ENCODE measurements around the gene KLK1. TPM values are rescaled to one million over a fixed set of nuclear protein-coding genes. Genes with fewer than 3 reads are reported as not detected.
A peak's percentile ranks its signal among the peaks of the same experiment; 100 is the strongest.
"Not testable (repeated sequence)": the region's sequence is repeated elsewhere in the genome, so short reads cannot be mapped to it uniquely, and the experiment has no call there.

Gene KLK1
- total RNA-seq, 1 donor from 2014 or later, result 1.7 TPM

DNA sequence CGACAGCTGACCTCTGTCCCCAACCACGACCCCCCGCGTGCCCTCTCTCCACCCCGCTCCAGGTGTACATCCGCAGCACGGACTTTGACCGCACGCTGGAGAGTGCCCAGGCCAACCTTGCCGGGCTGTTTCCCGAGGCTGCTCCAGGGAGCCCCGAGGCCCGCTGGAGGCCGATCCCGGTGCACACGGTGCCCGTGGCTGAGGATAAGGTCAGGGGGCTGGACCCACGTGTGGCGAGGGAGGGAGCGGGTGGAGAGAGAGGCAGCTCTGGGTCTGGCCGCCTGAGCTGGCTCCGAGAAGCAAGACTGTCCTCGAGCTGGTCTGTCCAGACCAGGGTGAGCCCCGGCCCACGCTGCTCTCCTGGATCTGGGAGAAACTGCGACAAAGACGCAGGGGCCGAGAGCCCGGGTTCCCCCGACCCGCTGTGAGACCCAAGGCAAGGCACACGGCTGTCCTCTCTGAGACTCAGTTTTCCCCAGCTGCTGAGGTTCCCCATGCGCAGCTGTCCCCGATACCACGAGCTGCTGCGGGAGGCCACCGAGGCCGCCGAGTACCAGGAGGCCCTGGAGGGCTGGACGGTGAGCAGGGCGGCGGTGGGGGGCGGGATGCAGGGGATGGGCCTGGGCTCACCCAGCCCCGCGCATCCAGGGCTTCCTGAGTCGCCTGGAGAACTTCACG lies 31.9 kb downstream of the KLK1 start:
- H3K36me3 ChIP-seq, result no peaks in the 10 kb centered on the region
- TF ChIP-seq, protein P1, sequence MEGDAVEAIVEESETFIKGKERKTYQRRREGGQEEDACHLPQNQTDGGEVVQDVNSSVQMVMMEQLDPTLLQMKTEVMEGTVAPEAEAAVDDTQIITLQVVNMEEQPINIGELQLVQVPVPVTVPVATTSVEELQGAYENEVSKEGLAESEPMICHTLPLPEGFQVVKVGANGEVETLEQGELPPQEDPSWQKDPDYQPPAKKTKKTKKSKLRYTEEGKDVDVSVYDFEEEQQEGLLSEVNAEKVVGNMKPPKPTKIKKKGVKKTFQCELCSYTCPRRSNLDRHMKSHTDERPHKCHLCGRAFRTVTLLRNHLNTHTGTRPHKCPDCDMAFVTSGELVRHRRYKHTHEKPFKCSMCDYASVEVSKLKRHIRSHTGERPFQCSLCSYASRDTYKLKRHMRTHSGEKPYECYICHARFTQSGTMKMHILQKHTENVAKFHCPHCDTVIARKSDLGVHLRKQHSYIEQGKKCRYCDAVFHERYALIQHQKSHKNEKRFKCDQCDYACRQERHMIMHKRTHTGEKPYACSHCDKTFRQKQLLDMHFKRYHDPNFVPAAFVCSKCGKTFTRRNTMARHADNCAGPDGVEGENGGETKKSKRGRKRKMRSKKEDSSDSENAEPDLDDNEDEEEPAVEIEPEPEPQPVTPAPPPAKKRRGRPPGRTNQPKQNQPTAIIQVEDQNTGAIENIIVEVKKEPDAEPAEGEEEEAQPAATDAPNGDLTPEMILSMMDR (IDR thresholded peaks at IDR 0.05), result no peak
- H3K4me1 ChIP-seq, result no peaks in the 10 kb centered on the region
- no peak overlapping the region for H3K27ac ChIP-seq
- H3K27me3 ChIP-seq, result no peaks in the 10 kb centered on the region
- ATAC-seq (no peak), DNase-seq (no peak)
- intact Hi-C loops (cut with DNase I), result no loop called here
- no peak overlapping the region for H3K4me3 ChIP-seq
- no peaks in the 10 kb centered on the region for H3K9me3 ChIP-seq

DNA sequence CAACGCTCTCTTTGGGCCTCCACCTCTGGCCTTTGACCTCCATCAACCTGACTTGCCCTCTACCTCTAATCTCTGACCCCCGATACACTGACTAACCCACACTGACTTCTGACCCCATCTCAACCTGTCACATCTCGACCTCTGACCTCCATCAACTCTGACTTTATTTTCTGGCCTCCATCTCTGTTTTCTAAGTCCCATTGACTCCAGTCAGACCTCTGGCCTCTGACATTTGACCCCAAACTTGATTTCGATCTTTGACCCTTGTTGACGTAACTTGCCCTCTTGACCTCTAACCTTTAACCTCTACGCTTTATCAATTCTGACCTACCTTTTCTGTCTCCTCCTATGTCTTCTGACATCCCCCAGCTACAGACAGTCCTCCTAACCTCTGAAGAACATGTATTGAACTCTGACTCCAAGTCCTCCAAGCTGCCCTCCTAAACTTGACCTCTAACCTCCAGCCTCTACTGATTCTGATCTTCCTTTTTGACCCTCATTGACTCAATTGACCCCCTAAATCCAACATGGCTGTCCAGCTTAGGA lies 32.6 kb downstream of the KLK1 start:
- Histone ChIP-seq H3K36me3 (no peaks in the 10 kb centered on the region), H3K9me3 (no peaks in the 10 kb centered on the region), H3K4me1 (no peaks in the 10 kb centered on the region), H3K27me3 (no peaks in the 10 kb centered on the region), H3K27ac (no peak overlapping the region), H3K4me3 (no peak overlapping the region)
- TF ChIP-seq, protein P1 (IDR thresholded peaks at IDR 0.05), result no peak
- ATAC-seq, result no peak
- intact Hi-C loops (cut with DNase I), result no loop called here
- DNase-seq, result no peak

DNA sequence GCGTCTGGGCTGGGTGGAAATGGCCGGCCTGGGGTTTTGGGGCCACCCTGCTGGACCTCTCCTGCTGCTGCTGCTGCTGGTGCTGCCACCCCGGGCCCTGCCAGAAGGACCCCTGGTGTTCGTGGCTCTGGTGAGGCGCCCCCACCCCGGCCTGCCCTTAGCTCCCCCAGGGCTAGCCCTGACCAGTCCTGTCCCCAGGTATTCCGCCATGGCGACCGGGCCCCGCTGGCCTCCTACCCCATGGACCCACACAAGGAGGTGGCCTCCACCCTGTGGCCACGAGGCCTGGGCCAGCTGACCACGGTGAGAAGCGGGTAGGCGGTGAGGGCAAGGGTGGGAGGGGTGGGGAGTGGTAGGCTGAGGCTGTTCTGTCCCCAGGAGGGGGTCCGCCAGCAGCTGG lies 33.2 kb downstream of the KLK1 start, which contains the start of gene ACP4:
TSS of gene ACP4 (plus strand) at position 20 of the 400 bp plus-strand sequence. CDS start at position 20, 0 bp downstream.
- TF ChIP-seq, protein P1 (IDR thresholded peaks at IDR 0.05), result no peak
- DNase-seq, result no peak
- Histone ChIP-seq H3K9me3 (no peaks in the 10 kb centered on the region), H3K4me3 (no peak within 1 kb of the TSS), H3K4me1 (no peaks in the 10 kb centered on the region), H3K27me3 (no peaks in the 10 kb centered on the region), H3K27ac (no peak within 1 kb of the TSS), H3K36me3 (no peaks in the 10 kb centered on the region)
- ATAC-seq, result peak; percentile 4
- intact Hi-C loops (cut with DNase I), result no loop called here

DNA sequence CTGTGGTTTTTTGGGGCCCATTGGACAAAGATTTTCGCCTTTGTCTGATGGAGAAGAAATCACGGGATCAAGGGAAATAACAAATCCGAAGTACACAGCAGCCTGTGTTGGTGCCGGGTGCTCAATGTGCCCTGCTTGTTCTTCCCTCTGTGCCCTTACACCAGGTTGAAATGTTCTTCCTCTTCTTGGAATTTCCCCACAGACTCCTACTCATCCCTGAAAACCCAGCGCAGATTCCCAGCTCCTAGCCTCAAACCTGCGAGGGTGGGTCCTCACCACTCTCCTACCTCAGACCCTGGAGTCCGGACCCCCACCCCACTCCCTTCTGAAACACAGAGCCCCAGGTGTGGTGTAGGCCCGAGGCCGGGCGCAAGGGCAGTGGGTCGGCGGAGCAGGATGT lies 38.3 kb downstream of the KLK1 start:
- Histone ChIP-seq H3K4me3 (no peak overlapping the region), H3K9me3 (no peaks in the 10 kb centered on the region), H3K4me1 (peaks cover 5% of the 10 kb centered on the region), H3K36me3 (no peaks in the 10 kb centered on the region), H3K27me3 (peaks cover 22% of the 10 kb centered on the region), H3K27ac (no peak overlapping the region)
- TF ChIP-seq, protein P1 (IDR thresholded peaks at IDR 0.05), result no peak
- DNase-seq, result no peak
- intact Hi-C loops (cut with DNase I), result no loop called here
- ATAC-seq, result no peak

DNA sequence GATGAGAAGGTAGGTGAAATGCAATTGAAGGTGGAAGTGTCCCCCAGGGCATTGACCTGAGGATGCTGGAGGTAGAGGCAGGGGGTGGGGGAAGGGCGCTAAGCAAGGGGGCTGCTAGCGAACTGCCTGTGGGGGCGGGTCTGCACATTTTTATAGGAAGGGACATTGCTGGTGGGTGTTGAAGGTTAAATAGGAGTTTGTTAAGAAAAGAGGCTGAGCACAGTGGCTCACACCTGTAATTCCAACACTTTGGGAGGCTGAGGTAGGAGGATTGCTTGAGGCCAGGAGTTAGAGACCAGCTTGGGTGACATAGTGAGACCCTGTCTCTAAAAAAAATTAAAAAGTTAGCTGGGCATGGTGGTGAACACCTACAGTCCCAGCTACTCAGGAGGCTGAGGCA lies 38.9 kb downstream of the KLK1 start:
- Histone ChIP-seq H3K36me3 (no peaks in the 10 kb centered on the region), H3K27me3 (peaks cover 28% of the 10 kb centered on the region), H3K9me3 (no peaks in the 10 kb centered on the region), H3K27ac (no peak overlapping the region), H3K4me1 (peaks cover 5% of the 10 kb centered on the region), H3K4me3 (no peak overlapping the region)
- DNase-seq (no peak), ATAC-seq (no peak)
- intact Hi-C loops (cut with DNase I), result no loop called here
- TF ChIP-seq, protein P1 (IDR thresholded peaks at IDR 0.05), result no peak

DNA sequence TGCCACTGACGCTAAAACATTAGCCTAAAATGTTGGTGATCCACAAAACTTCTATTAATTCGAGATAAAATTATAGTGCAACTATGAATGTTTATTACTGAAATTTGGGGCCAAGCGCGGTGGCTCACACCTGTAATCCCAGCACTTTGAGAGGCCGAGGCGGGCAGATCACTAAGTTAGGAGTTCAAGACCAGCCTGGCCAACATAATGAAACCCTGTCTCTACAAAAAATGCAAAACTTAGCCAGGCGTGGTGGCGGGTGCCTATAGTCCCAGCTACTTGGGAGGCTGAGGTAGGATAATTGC lies 39.8 kb downstream of the KLK1 start:
- H3K27me3 ChIP-seq, result peaks cover 36% of the 10 kb centered on the region
- DNase-seq; ATAC-seq; H3K4me1 ChIP-seq; H3K36me3 ChIP-seq; H3K4me3 ChIP-seq; intact Hi-C loops (cut with DNase I); H3K27ac ChIP-seq; H3K9me3 ChIP-seq: not testable (repeated sequence)
